HEK293T (cell line): ENCODE measurements around the gene GDE1.

Experiments used
- CTCF ChIA-PET: fragments of 350-600 bp; formaldehyde crosslinking; extraction: SDS; loops from one replicate; lab custom pipeline; 2021; ENCODE audit warnings: antibody characterized with exemption, inconsistent platforms; lab: Yijun Ruan, JAX
- POLR2A ChIA-PET: fragments of 350-600 bp; formaldehyde crosslinking; extraction: SDS; loops from one replicate; lab custom pipeline; 2020; ENCODE audit warnings: antibody characterized with exemption, inconsistent platforms; lab: Yijun Ruan, JAX
- DNase-seq: peaks from one replicate; pipeline ENCODE4 v3.0.0; 2012; ENCODE audit warnings: mixed read lengths; ENCODE audit errors: extremely low spot score
- ARNT ChIP-seq: fragments of 450-650 bp; IDR thresholded peaks from 2 replicates; pipeline ENCODE4 v1.6.1; 2017; ENCODE audit warnings: mild to moderate bottlenecking
- BHLHE40 ChIP-seq: fragments of 450-650 bp; IDR thresholded peaks from 2 replicates; pipeline ENCODE4 v1.6.1; 2016; ENCODE audit warnings: mild to moderate bottlenecking, moderate library complexity, borderline replicate concordance
- CTBP1 ChIP-seq: fragments of 450-650 bp; IDR thresholded peaks from 2 replicates; pipeline ENCODE4 v1.6.1; 2016; ENCODE audit warnings: borderline replicate concordance
- ELF4 ChIP-seq: fragments of 450-650 bp; IDR thresholded peaks from 2 replicates; pipeline ENCODE4 v1.6.1; 2017; ENCODE audit warnings: antibody characterized with exemption
- FOXA1 ChIP-seq: fragments of 450-650 bp; IDR thresholded peaks from 2 replicates; pipeline ENCODE4 v1.6.1; 2016; ENCODE audit warnings: mild to moderate bottlenecking
- FOXK2 ChIP-seq: fragments of 450-650 bp; IDR thresholded peaks from 2 replicates; pipeline ENCODE4 v1.6.1; 2016; ENCODE audit warnings: mild to moderate bottlenecking
- FOXM1 ChIP-seq: fragments of 450-650 bp; IDR thresholded peaks from 2 replicates; pipeline ENCODE4 v1.6.1; 2017; ENCODE audit warnings: mild to moderate bottlenecking, borderline replicate concordance
- HDGF ChIP-seq: fragments of 450-650 bp; IDR thresholded peaks from 2 replicates; pipeline ENCODE4 v1.6.1; 2017; ENCODE audit warnings: antibody characterized with exemption, borderline replicate concordance
- L3MBTL2 ChIP-seq: fragments of 450-650 bp; conservative IDR thresholded peaks from 2 replicates; pipeline ENCODE4 v1.6.1; 2016; ENCODE audit warnings: mild to moderate bottlenecking
- LEF1 ChIP-seq: fragments of 450-650 bp; IDR thresholded peaks from 2 replicates; pipeline ENCODE4 v1.6.1; 2017; ENCODE audit warnings: mild to moderate bottlenecking, borderline replicate concordance
- NFRKB ChIP-seq: fragments of 450-650 bp; IDR thresholded peaks from 2 replicates; pipeline ENCODE4 v1.6.1; 2016; ENCODE audit warnings: mild to moderate bottlenecking, moderate library complexity
- PKNOX1 ChIP-seq: fragments of 450-650 bp; IDR thresholded peaks from 2 replicates; pipeline ENCODE4 v1.6.1; 2016
- SP1 ChIP-seq: fragments of 450-650 bp; IDR thresholded peaks from 2 replicates; pipeline ENCODE4 v1.6.1; 2017
- SUZ12 ChIP-seq: fragments of 450-650 bp; IDR thresholded peaks from 2 replicates; pipeline ENCODE4 v1.6.1; 2016; ENCODE audit warnings: mild to moderate bottlenecking
- TARDBP ChIP-seq: fragments of 450-650 bp; IDR thresholded peaks from 2 replicates; pipeline ENCODE4 v1.6.1; 2016
- ZNF384 ChIP-seq: fragments of 450-650 bp; IDR thresholded peaks from 2 replicates; pipeline ENCODE4 v1.6.1; 2016

Gene GDE1

GRCh38 chr16:19520861-19521331, 1.0 kb downstream of the GDE1 start:
- TF ChIP-seq L3MBTL2 (no peak), PKNOX1 (no peak)
- CTCF ChIA-PET, result no interaction called here
- POLR2A ChIA-PET, result interaction anchor here (0.8 to 1.8 kb wide), 3 partner anchors 14 to 36 kb away, joined by 3 to 5 read pairs (median 4); partner anchors contain the start of gene VPS35L
- DNase-seq, result peak; percentile 12

- peak; percentile 73 for TF ChIP-seq PKNOX1
- no peak for TF ChIP-seq FOXM1
- no peak for TF ChIP-seq L3MBTL2
- POLR2A ChIA-PET, result no interaction called here
- DNase-seq, result no peak
- CTCF ChIA-PET, result no interaction called here
Measured at GRCh38 chr16:19518388-19518787, 3.5 kb downstream of the GDE1 start.

GRCh38 chr16:19517424-19518089, 4.3 kb downstream of the GDE1 start:
- ChIA-PET CTCF (no interaction called here), POLR2A (interaction anchor here (1.0 kb wide), 1 partner anchor 38 kb away, joined by 3 read pairs; the partner anchor contains the start of gene VPS35L)
- TF ChIP-seq SP1 (no peak), FOXA1 (no peak), HDGF (no peak), NFRKB (no peak), ARNT (no peak), CTBP1 (no peak), PKNOX1 (no peak), ZNF384 (no peak), FOXM1 (no peak), L3MBTL2 (no peak), FOXK2 (no peak), TARDBP (no peak), BHLHE40 (no peak), LEF1 (no peak), ELF4 (no peak), SUZ12 (no peak)
- DNase-seq, result no peak

GRCh38 chr16:19515757-19516156, 6.1 kb downstream of the GDE1 start:
- no peak for TF ChIP-seq HDGF
- POLR2A ChIA-PET, result no interaction called here
- CTCF ChIA-PET, result no interaction called here
- DNase-seq, result no peak

- POLR2A ChIA-PET, result no interaction called here
- TF ChIP-seq SP1 (no peak), NFRKB (no peak), ELF4 (no peak), ARNT (no peak), HDGF (no peak), BHLHE40 (no peak), TARDBP (no peak), FOXA1 (no peak), FOXK2 (no peak), LEF1 (no peak), PKNOX1 (no peak), CTBP1 (no peak), L3MBTL2 (no peak), ZNF384 (no peak), FOXM1 (no peak), SUZ12 (no peak)
- CTCF ChIA-PET, result no interaction called here
- DNase-seq, result no peak
Measured at GRCh38 chr16:19513377-19514053, 8.4 kb downstream of the GDE1 start.

- ChIA-PET POLR2A (no interaction called here), CTCF (no interaction called here)
- TF ChIP-seq CTBP1, result no peak
- TF ChIP-seq ARNT, result no peak
- no peak for TF ChIP-seq FOXM1
- DNase-seq, result no peak
Measured at GRCh38 chr16:19512297-19512696, 9.6 kb downstream of the GDE1 start.
